ENCODE measurements around the gene WNT1. TPM values are rescaled to one million over a fixed set of nuclear protein-coding genes. Genes with fewer than 3 reads are reported as not detected.

The WNT1 gene
- total RNA-seq, 2 donors from 2014 or later: not detected

- no peak overlapping the region for H3K27ac ChIP-seq
- 9% methylated on average over 3 of the region's 3 CpGs for WGBS
- intact Hi-C loops (cut with DNase I): no loop called here
Measured at GRCh38 chr12:48958049-48958388, 20.1 kb upstream of the WNT1 start.

GRCh38 chr12:48960834-48961233 is 17.3 kb upstream of the WNT1 start:
- intact Hi-C loops (cut with DNase I): no loop called here
- H3K4me3 ChIP-seq: no peak overlapping the region
- no peak overlapping the region for H3K27ac ChIP-seq
- 78% methylated on average over 3 of the region's 3 CpGs for WGBS
- no peaks in the 10 kb centered on the region for H3K9me3 ChIP-seq
- TF ChIP-seq POLR2A (IDR thresholded peaks at IDR 0.05) (no peak), POLR2AphosphoS5 (IDR thresholded peaks at IDR 0.05) (no peak), CTCF (IDR thresholded peaks at IDR 0.05) (no peak)
- no peaks in the 10 kb centered on the region for H3K36me3 ChIP-seq
- no peaks in the 10 kb centered on the region for H3K4me1 ChIP-seq (replicated peaks)
- DNase-seq (ENCODE audit: low spot score): no peak
- no peaks in the 10 kb centered on the region for H3K27me3 ChIP-seq (replicated peaks; ENCODE audit: insufficient read depth)

More at GRCh38 chr12:48958049-48958388, 20.1 kb upstream of the WNT1 start:
- Histone ChIP-seq H3K36me3 (no peaks in the 10 kb centered on the region), H3K27me3 (replicated peaks; ENCODE audit: insufficient read depth) (no peaks in the 10 kb centered on the region), H3K4me1 (replicated peaks) (peaks cover 4% of the 10 kb centered on the region), H3K9me3 (no peaks in the 10 kb centered on the region), H3K4me3 (no peak overlapping the region)
- TF ChIP-seq CTCF (IDR thresholded peaks at IDR 0.05) (no peak), POLR2A (IDR thresholded peaks at IDR 0.05) (no peak), POLR2AphosphoS5 (IDR thresholded peaks at IDR 0.05) (no peak)
- no peak for DNase-seq (ENCODE audit: low spot score)

- H3K36me3 ChIP-seq: no peaks in the 10 kb centered on the region
- intact Hi-C loops (cut with DNase I): no loop called here
- no peak for TF ChIP-seq CTCF (IDR thresholded peaks at IDR 0.05)
- TF ChIP-seq POLR2A (IDR thresholded peaks at IDR 0.05): no peak
- no peak for TF ChIP-seq POLR2AphosphoS5 (IDR thresholded peaks at IDR 0.05)
Measured at GRCh38 chr12:48961331-48961730, 16.8 kb upstream of the WNT1 start.

GRCh38 chr12:48961801-48962200 is 16.3 kb upstream of the WNT1 start:
- Histone ChIP-seq H3K36me3 (no peaks in the 10 kb centered on the region), H3K4me3 (no peak overlapping the region), H3K9me3 (no peaks in the 10 kb centered on the region), H3K4me1 (replicated peaks) (no peaks in the 10 kb centered on the region), H3K27me3 (replicated peaks; ENCODE audit: insufficient read depth) (no peaks in the 10 kb centered on the region), H3K27ac (no peak overlapping the region)
- DNase-seq (ENCODE audit: low spot score): no peak
- TF ChIP-seq POLR2AphosphoS5 (IDR thresholded peaks at IDR 0.05) (no peak), POLR2A (IDR thresholded peaks at IDR 0.05) (no peak), CTCF (IDR thresholded peaks at IDR 0.05) (no peak)
- intact Hi-C loops (cut with DNase I): no loop called here

More at GRCh38 chr12:48961331-48961730, 16.8 kb upstream of the WNT1 start:
- no peak for DNase-seq (ENCODE audit: low spot score)
- WGBS: 43% methylated on average over 4 of the region's 4 CpGs
- Histone ChIP-seq H3K4me3 (no peak overlapping the region), H3K27ac (no peak overlapping the region), H3K9me3 (no peaks in the 10 kb centered on the region), H3K27me3 (replicated peaks; ENCODE audit: insufficient read depth) (no peaks in the 10 kb centered on the region), H3K4me1 (replicated peaks) (no peaks in the 10 kb centered on the region)

- H3K9me3 ChIP-seq: no peaks in the 10 kb centered on the region
- H3K27me3 ChIP-seq (replicated peaks; ENCODE audit: insufficient read depth): peaks cover 3% of the 10 kb centered on the region
- no peak for DNase-seq (ENCODE audit: low spot score)
- TF ChIP-seq CTCF (IDR thresholded peaks at IDR 0.05) (no peak), POLR2AphosphoS5 (IDR thresholded peaks at IDR 0.05) (no peak), POLR2A (IDR thresholded peaks at IDR 0.05) (no peak)
- H3K4me3 ChIP-seq: no peak overlapping the region
- intact Hi-C loops (cut with DNase I): no loop called here
- no peak overlapping the region for H3K27ac ChIP-seq
- H3K36me3 ChIP-seq: no peaks in the 10 kb centered on the region
- H3K4me1 ChIP-seq (replicated peaks): no peaks in the 10 kb centered on the region
Measured at GRCh38 chr12:48965298-48965838, 12.8 kb upstream of the WNT1 start.

Data from prostate gland (tissue), 2 donors.